Esophagus squamous epithelium (tissue), 4 donors: ENCODE results near the gene CKLF.

ENCODE experiments used
- POLR2A ChIP-seq, 4 donors: fragments of 450-650 bp; IDR thresholded peaks; one replicate each; pipeline ENCODE4 v1.6.1; 2017; ENCODE audit warnings: antibody characterized with exemption in 4 of 4, mild to moderate bottlenecking in 4 of 4, moderate library complexity in 3 of 4
- TF ChIP-seq, protein P1 (sequence below), 6 experiments: fragments of 450-650 bp in 4 of 6; fragments of 200-600 bp in 2 of 6; sonication (generic) in 2 of 6; IDR thresholded peaks; one replicate each; pipeline ENCODE4 v1.5.1; 2016 to 2019; ENCODE audit warnings: antibody characterized with exemption in 6 of 6, mild to moderate bottlenecking in 4 of 6, moderate library complexity in 4 of 6

DNA sequence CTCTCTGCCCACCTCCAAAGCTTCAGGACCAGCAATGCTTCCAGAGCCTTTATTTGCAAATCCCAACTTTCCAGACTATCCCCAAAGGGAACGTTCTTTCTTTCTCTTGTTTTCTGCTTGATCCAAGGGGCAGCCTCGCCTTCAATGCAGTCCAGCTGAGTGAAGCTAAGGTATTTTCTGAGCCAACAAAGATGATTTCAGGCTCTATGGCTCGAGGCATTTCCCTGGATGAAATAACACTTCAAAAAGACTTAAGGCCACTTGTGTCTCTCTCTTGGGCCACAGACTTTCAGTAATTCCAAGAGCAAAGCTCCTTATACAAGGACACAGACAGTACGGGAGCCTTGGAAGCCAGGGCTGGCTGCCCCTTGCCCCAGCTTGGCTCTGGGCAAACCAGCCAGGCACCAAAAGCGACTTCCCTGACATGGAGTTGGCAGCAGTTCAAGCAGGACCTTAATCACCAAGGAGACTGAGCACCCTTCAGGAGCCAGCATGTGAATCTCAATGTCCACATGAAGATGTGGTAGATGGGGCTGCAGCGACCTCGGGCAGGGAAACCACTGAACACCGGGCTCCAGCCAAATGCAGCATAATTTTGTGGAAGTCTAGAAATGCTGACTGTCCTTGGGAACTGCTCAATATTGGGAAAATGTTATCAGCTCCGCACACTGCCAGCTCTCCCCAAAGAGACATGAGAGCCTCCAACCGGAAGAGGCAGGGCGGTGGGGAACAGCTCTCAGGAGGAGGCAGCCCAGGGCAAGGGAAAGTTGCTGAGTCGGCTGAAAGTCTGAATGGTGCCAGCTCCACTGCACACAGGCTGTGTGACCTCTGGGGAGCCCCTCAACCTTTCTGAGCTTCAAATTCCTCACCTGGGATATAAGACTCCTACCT, 41.4 kb upstream of the CKLF start:
- no peak for TF ChIP-seq POLR2A (IDR thresholded peaks at IDR 0.05)
- TF ChIP-seq, protein P1, sequence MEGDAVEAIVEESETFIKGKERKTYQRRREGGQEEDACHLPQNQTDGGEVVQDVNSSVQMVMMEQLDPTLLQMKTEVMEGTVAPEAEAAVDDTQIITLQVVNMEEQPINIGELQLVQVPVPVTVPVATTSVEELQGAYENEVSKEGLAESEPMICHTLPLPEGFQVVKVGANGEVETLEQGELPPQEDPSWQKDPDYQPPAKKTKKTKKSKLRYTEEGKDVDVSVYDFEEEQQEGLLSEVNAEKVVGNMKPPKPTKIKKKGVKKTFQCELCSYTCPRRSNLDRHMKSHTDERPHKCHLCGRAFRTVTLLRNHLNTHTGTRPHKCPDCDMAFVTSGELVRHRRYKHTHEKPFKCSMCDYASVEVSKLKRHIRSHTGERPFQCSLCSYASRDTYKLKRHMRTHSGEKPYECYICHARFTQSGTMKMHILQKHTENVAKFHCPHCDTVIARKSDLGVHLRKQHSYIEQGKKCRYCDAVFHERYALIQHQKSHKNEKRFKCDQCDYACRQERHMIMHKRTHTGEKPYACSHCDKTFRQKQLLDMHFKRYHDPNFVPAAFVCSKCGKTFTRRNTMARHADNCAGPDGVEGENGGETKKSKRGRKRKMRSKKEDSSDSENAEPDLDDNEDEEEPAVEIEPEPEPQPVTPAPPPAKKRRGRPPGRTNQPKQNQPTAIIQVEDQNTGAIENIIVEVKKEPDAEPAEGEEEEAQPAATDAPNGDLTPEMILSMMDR (IDR thresholded peaks at IDR 0.05): no peak
